GM19395 (cell line): ENCODE results near the gene ANP32D.
"Not testable (repeated sequence)": the region's sequence is repeated elsewhere in the genome, so short reads cannot be mapped to it uniquely, and the experiment has no call there.

Experiments used
- ATAC-seq: cut with Tn5 transposase; IDR thresholded peaks from one replicate; pipeline ENCODE4 v1.9.1; 2021; ENCODE audit warnings: mild to moderate bottlenecking, moderate library complexity; ENCODE audit not compliant: unreplicated experiment

The ANP32D gene

DNA sequence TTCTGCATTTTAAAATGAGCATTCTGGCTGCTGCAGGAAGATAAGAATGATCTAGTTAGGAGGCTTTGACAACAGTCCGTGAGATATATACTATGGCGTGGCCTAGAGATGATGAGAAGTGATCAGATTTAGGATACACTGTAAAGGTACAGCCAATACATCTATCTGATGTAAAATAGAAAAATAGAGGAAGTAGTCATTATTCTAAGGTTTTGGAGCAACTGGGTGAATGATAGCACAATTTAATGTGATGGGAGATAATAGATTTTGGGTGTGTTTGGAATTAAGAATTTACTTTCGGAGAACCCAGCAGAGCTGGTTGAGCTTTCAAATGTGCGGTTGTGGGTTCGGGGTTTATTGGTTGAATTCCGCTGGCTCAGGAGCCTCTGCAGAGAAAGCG is at the start of gene ANP32D:
Gene ANP32D, plus strand, starts transcription at position 301 of the 400 bp plus-strand sequence. CDS start 106 bp downstream, outside the sequence.
- ATAC-seq = no peak

DNA sequence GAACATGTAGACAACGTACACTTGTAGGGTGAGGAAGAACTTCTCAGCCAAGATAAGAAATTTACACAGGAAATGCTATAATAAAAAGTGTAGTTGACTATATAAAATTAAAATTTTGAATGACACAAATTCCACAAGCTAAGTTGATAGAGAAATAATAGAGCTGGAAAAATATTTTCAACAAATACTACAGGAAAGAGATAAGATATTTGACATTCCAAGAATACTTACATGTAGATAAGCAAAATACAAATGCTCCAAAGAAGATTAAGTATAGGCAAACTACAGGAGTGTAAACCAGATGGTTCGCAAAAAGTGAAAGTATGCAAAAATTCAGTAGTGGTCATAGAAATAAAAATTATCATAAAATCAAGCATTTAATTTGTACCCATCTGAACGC is 49.2 kb upstream of the ANP32D start:
- no peak for ATAC-seq

DNA sequence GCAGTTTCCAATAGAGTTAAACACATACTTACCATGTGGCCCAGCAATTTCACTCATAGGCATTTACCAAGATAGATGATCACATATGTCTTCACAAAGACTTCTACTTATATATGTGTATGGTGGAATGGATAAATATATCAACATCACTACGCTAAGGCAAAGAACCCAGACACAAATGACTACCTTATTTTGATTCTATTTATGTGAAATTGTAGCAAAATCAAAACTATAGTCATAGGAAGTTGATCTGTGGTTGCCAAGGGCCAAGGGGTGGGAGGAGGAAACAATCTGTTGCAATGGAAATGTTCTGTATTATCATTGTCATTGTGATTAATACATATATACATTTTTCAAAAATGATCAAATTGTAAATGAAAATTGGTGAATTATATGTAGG is 47.7 kb upstream of the ANP32D start:
- no peak for ATAC-seq

DNA sequence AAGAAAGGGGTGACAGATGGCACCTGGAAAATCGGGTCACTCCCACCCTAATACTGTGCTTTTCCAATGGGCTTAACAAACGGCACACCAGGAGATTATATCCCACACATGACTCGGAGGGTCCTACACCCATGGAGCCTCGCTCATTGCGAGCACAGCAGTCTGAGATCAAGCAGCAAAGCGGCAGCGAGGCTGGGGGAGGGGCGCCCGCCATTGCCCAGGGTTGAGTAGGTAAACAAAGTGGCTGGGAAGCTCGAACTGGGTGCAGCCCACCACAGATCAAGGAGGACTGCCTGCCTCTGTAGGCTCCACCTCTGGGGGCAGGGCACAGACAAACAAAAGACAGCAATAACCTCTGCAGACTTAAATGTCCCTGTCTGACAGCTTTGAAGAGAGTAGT is 38.3 kb upstream of the ANP32D start:
- ATAC-seq = not testable (repeated sequence)

DNA sequence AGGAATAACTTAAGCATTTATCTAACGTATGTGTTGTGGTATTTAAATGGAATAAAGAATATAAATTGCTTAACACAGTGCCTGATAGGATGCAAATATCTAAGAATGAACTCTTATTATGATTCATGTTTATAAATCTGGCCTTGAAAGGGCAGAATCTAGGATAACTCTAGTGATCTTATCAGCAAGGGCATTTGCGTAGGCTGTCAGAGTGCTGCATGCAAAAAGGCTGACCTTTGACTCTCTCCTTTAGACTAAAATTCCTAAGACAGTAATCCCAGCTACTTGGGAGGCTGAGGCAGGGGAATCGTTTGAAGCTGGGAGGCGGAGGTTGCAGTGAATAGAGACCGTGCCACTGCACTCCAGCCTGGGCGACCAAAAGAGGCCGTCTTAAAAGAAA is 31.3 kb upstream of the ANP32D start:
- no peak for ATAC-seq

DNA sequence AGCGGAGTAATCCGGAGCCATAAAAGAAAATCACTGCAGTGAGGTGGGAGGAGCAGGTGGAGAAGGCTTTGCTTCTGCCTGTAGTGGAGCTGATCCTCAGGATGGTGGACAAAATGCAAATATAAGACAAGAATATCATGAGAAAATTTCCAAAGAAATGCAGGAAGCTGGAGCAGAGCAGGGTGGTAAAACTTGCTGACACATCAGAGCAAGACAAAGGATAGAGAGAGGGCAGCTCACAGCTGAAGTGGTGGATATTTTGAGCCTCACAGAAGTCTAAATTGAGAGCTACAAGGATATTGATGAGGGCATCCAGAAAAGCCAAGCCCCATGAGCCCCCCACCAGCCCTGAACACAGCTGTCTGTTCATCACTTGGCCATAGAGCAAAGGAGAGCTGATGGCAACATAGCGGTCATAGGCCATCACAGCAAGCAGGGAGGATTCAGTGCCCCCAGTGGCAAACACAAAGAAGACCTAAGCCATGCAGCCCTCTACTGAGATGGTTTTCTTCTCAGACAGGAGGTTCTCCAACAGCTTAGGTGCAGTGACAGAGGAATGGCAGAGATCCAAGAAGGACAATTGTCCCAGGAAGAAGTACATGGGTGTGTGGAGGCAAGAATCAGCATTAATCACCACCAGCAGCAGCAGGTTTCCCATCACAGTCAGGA is 30.0 kb upstream of the ANP32D start:
- no peak for ATAC-seq

DNA sequence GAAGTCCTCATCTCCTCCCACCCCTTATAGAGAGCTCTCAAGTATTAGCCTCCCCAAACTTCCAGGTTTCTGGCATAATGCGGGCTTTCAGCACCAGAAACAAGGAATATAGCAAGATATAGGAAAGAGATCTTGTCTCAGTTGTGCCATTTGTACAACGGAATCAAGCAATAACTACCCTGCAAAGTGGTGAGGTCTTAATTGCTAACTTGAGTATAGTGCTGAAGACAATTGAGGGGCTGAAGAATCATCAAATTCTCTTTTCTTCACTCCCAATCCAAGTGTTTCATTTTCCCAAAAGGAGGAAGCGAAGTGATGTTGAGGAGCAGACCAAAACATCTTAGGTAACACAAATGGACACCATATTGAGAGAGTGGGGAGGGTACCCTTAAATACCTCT is 26.8 kb upstream of the ANP32D start:
- no peak for ATAC-seq

DNA sequence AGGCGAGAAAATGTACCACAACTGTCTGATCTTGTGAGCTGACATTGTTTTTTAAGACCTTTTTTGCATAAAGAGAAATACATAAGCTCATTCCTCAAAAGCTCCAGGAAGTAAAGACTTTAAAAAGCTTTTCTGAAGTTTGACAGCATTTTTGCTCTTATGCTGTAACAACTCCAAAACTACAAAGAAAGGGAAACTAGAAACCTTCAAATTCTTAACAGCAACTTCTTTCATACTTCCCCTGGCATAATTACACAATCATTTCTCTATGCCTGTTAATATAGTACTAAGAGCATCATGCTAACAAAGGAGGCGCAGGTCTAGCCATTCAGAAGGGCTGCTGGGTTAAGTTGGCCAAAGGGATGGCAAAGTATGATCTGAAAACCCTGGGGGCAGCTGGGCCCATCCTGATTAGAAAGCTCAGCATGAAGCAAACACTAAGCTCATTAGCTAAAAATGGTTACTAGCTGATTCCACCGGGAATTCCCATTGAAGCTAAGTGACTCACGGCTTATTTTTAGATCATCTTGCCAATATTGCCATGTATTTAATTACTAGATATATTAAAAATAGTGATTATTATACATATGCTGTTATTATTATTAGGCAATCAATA is 26.1 kb upstream of the ANP32D start:
- no peak for ATAC-seq

DNA sequence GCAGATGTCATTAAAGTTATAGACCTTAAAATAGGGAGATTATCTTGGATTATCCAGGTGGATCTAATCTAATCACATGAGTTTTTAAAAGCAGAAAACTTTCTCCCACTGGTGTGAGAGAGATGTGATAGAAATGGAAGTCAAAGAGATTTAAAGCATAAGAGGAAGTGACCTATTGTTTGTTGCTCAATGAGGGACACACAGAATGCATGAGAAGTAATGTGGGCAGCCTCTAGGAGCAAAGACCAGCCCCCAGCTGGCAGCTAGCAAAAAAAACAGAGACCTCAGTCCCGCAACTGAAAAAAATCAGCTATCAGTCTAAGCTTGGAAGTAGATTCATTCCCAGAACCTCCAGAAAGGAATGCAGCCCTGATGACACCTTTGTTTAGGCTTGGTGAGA is 24.6 kb upstream of the ANP32D start:
- ATAC-seq = no peak

DNA sequence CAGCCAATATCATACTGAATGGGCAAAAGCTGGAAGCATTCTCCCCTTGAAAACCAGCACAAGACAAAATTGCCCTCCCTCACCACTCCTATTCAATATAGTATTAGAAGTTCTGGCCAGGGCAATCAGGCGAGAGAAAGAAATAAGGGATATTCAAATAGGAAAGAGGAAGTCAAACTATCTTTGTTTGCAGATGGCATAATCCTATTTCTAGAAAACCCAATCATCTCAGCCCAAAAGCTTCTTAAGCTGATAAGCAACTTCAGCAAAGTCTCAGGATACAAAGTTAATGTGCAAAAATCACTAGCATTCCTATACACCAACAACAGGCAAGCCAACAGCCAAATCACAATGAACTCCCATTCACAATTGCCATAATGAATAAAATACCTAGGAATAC is 21.0 kb upstream of the ANP32D start:
- no peak for ATAC-seq

DNA sequence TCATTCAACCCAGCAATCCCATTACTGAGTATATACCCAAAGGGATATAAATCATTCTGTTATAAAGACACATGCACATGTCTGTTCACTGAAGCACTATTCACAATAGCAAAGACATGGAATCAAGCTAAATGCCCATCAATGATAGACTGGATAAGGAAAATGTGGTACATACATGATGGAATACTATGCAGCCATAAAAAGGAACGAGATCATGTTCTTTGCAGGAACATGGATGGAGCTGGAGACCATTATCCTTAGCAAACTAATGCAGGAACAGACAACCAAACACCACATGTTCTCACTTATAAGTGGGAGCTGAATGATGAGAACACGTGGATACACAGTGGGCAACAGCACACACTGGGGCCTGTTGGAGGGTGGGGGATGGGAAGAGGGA is 19.4 kb upstream of the ANP32D start:
- ATAC-seq = not testable (repeated sequence)

DNA sequence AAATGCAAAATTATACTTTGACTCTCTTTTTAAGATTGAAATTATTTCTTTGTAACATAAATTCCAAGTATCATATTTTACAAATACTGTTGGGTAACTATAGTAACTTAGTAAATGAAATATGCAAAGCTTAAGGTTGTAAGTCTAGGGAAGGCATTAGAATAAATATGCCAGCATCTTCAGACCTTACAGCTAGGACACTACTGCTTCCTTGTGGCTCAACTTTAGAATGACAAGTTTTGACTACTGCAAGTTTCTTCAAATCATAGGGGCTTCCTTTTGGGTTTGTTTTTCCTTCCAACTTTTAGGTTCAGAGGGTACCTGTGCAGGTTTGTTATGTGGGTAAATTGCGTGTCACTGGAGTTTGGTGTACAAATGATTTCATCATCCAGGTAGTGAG is 17.7 kb upstream of the ANP32D start:
- no peak for ATAC-seq

DNA sequence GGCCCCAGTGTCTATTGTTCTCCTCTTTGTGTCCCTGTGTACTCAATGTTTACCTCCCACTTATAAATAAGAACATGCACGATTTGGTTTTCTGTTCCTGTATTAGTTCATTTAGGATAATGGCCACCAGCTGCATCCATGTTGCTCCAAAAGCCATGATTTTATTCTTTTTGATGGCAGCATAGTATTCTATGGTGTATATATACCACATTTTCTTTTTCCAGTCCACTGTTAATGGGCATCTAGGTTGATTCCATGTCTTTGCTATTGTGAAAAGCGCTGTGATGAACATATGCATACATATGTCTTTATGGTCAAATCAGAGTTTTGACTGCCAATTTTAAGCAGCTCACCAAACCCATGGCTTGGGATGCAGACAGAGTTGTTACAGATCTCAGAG is 17.2 kb upstream of the ANP32D start:
- ATAC-seq = no peak

DNA sequence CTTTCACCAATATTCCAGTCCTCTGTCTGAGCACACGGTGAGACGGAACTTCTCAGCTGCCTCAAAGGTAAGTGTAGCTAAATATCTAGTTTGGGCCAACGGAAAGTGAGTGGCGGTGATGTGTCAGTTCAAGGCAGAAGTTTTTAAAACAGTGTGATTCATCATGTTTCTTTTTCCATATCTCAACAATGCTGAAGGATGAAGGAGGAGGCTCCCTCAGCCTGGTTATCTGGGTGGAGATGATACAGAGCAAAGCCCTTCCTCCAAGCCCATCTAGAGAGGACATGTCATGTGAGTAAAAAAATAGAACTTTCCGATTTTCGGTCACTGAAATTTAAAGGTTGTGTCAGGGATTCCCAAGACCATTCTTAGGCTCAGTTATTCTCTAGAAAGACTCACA is 13.1 kb upstream of the ANP32D start:
- ATAC-seq = no peak

DNA sequence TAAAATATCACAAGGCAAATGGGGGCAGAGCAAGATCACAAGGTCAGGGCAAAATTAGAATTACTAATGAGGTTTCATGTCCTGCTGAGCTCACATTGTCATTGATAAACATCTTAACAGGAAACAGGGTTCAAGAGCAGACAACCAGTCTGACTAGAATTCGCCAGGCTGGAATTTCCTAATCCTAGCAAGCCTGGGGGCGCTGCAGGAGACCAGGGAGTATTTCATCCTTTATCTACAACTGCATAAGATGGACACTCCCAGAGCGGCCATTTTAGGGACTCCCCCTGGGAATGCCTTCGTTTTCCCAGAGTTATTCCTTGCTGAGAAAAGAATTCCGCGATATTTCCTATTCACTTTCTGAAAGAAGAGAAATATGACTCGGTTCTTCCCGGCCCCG is 3.3 kb upstream of the ANP32D start:
- not testable (repeated sequence) for ATAC-seq

DNA sequence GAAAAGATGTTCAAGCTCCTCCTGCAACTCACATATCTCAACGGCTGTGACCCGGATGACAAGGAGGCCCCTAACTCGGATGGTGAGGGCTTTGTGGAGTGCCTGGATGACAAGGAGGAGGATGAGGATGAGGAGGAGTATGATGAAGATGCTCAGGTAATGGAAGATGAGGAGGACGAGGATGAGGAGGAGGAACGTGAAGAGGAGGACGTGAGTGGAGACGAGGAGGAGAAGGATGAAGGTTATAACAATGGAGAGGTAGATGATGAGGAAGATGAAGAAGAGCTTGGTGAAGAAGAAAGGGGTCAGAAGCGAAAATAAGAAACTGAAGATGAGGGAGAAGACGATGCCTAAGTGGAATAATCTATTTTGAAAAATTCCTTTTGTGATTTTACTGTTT is 702 bp downstream of the ANP32D start:
- no peak for ATAC-seq

DNA sequence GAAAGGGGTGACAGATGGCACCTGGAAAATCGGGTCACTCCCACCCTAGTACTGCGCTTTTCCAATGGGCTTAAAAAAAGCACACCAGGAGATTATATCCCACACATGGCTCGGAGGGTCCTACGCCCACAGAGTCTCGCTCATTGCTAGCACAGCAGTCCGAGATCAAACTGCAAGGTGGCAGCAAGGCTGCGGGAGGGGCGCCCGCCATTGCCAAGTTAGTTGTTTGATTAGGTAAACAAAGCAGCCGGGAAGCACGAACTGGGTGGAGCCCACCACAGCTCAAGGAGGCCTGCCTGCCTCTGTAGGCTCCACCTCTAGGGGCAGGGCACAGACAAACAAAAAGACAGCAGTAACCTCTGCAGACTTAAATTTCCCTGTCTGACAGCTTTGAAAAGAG is 2.1 kb downstream of the ANP32D start:
- not testable (repeated sequence) for ATAC-seq

DNA sequence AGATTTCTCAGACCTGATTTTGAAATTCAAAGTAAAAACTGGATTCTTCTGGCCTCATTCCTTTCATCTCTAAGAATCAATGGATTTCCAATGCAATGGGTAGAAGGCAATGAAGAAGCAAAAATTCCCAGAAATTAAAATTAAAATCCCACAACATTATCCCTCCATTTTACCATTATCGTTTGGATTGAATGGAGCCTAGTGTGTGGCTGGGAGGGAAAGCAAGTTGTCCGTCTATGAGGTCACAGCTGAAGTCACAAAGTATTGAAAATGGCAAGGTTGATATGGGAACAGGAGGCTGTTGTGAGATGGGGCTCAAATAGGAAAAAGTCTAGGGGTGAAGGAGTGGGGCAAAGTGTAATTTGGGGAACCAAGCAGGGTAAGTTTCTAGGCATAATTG is 9.8 kb downstream of the ANP32D start, which contains the start of gene C12orf54:
Gene C12orf54, plus strand, starts transcription at position 301 of the 400 bp plus-strand sequence. CDS start 799 bp downstream, outside the sequence.
- no peak for ATAC-seq

DNA sequence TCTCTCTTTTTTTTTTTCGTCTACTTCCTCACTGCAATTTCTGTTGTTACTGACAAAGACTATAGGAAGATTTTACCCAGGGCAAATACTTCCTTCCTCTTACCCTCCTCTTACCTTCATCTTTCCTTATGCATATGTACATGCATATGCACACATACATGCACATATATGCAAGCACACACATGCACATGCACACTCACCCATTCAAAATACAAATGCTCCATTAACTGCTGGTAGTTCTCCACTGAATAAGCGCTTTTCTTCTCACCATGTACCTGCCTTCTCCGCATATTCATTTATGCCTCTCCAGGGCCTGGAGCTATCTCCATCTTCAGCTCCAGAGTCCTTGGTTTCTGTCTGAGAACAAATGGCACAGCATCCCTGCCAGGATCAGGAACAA is 10.6 kb downstream of the ANP32D start:
- no peak for ATAC-seq

DNA sequence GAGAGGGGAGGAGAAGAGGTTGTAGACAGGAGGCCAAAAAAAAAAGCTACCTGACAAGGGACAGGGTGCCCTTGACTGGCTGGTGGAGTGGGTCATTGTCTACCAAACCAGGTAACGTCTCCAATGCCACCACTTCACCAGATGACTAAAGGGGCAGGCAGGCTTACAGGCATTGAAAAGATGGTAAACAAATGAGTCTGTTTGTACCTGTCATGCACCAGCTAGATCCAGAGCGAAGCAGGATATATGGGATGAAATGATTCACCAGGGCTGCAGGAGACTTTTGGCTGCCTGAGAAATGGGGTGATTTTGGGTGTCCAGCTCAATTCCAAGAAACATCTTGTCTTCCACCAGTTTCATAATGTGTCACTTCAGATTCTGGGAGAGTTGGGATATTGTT is 13.9 kb downstream of the ANP32D start:
- ATAC-seq = no peak

DNA sequence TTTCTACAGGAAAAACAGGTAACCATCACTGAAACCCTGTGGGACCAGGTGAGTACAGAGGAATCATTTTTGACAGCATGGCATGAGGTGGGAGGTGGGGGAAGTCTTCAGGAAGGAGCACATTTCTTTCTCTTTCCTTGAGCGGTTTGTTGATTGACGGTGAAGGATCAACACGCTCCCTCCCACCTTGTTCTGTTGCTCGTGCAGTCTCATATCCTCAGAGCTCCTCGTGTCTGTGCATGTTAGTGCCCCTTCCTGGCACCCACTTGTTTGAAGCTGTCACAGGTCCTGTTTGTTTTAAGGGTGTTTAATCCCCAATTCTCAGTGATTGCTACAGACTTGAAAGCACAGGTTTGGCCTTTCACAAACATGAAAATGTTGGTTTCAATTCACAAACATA is 14.3 kb downstream of the ANP32D start:
- no peak for ATAC-seq

DNA sequence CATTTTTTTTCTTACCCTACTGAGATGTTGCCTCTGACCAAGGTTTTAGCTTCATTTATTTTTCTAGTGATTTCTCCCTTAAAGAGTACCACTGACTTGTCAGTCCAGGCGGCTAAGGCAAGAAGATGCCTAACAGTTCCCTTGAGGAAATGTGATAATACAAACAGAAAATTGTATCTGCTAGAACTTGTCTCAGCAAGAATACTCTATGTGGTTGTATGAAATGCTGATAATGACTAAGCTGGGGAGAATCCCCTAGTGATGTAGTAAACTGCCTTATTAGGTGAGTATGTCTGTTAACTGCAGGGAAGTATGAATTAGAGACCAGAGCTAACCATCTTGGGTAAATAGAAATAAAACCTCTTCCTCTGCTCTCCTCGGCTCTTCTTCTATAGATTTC is 16.7 kb downstream of the ANP32D start:
- ATAC-seq = peak; percentile 92

DNA sequence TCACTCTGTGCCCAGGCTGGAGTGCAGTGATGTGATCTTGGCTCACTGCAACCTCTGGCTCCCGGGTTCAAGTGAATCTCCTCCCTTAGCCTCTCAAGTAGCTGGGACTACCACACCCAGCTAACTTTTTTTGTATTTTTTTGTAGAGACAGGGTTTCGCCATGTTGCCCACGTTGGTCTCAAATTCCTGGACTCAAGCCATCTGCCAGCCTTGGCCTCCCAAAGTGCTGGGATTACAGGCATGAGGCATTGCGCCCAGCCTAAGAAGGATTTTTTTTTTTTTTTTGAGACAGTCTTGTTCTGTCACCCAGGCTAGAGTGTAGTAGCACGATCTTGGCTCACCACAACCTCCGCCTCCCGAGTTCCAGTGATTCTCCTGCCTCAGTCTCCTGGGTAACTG is 17.1 kb downstream of the ANP32D start:
- ATAC-seq = not testable (repeated sequence)
